Activated T-helper 9 cell treated with anti-CD3 and anti-CD28 coated beads, Interleukin-2, amount 50 U/mL, for 16 hours (primary cell): ENCODE results near the gene GPC6.

ENCODE experiments used
- DNase-seq: peaks from one replicate; pipeline ENCODE4 v3.0.0-alpha.2; 2020; ENCODE audit warnings: low read depth

Gene GPC6

DNA sequence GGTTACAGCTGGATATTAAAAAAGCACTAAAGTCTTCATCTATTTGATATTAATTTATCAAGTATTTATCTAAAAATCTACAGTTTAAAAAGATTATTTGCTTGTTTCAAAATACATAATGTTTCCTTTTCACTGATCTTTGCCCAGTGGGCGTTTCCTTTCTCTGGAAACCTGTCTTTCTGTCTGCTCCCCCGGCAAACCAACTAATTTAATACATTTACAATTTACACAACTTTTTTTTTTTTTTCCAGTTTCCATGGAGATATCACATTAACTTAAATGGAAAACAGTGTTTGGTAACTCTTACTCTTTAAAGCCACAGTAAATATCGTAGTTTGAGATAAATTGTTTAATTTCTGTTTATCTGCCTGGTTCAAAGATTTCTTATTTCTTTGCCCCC lies 5.3 kb downstream of the GPC6 start:
- no peak for DNase-seq

DNA sequence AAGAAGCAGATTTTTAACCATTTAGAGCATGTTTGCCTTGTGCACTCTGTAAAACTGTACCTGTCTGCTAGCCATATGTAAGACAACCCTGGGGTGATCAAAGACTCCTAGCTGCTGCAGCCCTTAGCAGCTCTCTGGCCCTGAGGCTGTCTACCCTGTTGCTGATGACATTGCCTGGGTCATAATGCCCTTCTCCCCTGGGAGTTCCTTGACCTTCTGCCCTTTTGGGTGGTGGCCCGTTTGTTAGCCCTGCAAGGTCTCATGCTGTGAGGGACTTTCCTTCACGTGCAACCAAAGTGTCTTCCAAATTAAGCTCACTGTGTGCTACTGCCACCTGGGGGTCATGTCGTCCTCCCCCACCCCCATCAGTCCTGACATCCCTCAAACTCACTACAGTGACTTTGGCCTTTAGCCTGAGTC lies 7.4 kb downstream of the GPC6 start:
- no peak for DNase-seq

DNA sequence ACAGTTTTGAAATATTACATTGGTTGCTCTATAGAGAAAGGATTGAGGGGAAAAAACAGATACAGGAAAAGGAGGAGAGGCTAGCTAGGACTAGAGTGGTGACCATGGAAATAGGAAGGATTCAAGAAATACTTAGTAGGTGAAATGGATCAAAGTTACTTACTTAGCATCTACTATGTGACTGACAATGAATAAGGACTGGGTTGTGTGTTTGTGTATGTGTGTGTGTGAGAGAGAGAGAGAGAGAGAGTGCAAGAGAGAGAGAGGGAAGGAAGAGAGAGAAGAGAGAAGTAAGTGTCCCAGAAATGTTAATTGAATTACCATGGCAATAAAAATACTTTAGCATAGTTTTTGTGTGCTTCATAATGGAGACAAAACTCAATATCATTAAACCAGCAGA lies 7.9 kb downstream of the GPC6 start:
- no peak for DNase-seq

DNA sequence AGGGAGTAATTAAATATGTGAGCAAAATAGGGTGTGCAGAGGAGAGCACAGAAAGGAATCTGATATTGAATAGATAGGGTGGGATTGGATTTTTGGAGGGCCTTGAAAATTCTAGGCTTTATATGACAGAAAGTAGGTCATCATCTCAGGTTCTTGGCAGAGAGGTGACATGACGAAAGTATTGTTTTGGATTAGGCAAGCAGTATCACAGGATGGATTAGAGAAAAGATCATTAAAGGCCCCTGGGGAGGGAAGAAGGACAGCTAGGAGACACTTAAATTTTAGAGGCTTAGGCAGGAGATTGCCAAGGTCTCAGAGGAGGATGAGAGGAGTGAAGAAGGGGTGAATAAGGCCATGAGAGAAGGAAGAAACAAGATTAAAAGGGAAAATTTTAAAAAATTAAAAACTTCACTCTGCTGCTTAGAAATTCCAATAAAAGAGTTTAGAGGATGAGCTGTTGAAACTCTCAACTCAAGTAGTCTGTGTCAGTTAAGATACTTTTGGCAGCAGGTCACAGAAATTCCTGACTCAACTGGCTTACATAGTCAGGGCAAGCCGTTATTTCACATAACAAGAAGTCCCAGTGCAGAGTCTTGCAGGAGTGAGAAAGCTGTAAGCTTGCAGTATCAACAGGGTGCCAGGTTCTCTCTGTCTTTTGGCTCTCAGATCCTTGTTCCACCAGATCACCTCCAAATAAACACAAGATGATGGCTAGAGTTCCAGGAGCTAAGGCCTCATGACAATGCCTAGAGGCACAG lies 8.8 kb downstream of the GPC6 start:
- no peak for DNase-seq

DNA sequence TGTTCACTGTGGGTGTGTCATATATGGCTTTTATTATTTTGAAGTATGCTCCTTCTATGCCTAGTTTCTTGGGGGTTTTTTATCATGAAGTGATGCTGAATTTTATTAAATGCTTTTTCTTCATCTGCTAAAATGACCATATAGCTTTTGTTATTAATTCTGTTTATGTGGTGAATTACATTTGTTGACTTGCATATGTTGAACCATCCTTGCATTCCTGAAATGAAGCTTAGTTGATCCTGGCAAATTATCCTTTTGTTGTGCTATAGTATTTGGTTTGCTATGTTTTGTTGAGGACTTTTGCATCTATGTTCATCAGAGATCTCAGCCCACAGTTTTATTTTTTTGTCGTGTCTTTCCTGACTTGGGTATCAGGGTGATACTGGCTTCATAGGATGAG lies 12.1 kb downstream of the GPC6 start:
- no peak for DNase-seq

DNA sequence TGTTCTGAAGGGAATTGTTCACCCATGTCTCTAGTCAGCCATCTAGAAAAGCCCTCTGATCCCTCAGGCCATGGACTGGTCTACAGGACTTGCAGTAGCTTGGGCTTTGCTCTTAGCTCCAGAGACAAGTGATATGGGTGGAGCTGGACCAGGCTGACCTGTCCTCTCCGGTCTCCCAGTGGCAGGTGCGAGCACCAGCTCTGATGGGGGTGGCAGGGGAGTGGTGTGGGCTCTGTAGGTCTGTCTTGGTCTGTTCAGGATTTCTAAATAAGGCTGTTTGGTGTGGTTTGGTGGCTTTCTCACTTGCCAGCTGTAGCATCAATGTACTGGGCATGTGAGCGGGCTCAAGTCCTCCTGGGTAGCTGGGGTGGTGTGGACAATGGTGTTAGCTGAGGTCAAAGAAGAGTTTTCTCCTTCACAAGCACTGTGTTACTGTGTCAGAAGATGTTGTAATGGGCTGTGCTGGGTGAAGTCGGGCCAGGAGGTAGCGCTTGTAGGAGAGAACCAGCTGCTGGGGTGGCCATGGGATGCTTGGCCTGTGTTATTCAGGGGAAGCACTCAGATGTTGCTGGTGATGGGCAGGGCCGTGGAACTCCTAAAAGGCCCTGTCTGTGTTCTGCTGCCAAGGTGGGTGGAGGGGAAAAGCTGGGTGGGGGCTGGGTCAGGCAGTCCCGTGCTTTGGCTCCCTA lies 16.9 kb downstream of the GPC6 start:
- DNase-seq = no peak

DNA sequence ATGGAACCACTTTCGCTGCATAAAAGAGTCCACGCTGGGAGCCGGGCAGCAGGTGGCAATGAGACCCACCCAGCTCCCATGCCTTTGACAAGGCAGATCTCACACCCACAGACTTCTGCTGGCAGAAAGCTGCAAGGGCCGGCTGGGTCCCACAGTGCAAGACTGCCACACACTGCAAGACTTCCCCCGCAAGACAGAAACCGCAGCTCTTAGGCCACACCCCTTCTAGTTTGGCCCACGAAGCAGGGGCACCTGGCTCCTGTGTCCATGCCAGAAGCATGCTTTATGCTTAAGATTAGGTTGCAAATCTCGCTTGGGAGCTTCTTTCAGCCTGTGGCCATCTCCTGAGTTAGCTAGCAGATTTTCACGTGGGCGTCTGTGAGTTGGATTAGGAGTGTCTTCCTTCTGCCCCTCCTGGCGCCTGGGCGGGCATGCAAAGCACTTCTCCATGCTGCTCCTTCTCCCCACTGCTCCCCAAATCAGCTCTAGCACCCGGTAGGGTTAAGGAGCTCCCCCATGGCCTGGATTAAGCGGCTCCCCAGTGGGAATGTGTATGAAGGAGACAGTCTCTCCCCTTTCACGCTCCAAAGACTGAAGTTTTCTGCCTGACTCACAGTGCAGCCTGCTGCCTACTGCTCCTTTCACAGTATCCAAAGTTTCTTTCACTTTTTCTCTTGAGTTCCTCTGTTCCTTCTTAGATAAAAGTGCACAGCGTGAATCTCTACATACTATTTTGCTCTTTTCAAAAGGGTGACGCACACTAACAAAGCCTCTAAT lies 17.7 kb downstream of the GPC6 start:
- DNase-seq = no peak

DNA sequence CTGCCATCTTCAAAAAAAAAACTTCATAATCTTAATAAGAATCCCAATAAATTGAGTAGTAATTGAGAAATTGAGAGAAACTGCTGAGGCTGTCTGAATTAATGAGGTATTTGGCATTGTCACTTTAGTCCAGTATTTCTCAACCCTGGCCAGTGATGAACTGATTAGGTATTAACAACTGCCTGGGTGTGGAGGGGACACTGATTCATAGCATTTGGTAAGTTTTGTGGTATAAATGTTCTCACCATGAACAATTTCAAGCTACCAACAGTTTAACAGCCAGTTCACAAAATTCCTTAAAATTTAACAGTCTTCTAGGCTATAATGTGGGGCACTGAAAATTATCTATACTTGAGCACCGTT lies 18.3 kb downstream of the GPC6 start:
- no peak for DNase-seq

DNA sequence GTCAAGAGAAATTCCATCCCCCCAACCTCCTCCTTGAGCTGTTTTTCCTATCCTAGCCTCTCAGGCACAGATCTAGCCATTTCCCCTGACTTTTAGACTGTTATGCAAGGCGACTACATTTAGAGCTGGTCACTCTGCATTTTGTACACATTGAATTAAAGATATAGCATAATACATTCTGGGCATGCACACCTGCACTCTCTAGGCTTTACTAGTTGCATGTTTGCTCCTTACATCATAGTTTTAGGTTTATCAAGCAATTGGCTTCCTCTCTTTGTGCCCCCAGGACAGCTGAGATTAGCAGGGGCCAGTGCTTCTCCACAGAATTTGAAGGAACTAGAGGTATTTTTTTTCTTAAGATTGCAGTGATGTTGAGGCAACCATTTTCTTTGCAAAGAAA lies 19.5 kb downstream of the GPC6 start:
- DNase-seq = no peak

DNA sequence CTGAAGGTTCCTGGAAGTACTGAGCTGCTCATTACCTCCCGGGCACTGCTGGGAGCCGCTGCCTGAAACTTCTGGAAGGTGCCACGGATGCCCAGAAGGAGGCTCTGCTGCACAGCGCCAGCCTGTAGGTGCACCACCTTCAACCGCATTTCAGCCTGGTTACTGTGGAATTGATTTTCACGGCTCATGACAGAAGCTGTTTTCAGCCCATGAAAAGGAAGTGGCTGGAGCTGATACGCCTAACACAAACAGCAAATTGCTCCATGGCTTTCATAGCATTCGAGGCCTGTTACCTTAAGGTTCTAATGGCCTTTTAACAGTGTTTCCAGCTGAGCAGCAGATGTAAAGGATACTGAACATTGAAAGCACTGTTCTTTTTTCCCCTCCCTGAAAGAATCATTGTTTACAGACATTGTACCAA lies 22.0 kb downstream of the GPC6 start:
- DNase-seq = no peak

DNA sequence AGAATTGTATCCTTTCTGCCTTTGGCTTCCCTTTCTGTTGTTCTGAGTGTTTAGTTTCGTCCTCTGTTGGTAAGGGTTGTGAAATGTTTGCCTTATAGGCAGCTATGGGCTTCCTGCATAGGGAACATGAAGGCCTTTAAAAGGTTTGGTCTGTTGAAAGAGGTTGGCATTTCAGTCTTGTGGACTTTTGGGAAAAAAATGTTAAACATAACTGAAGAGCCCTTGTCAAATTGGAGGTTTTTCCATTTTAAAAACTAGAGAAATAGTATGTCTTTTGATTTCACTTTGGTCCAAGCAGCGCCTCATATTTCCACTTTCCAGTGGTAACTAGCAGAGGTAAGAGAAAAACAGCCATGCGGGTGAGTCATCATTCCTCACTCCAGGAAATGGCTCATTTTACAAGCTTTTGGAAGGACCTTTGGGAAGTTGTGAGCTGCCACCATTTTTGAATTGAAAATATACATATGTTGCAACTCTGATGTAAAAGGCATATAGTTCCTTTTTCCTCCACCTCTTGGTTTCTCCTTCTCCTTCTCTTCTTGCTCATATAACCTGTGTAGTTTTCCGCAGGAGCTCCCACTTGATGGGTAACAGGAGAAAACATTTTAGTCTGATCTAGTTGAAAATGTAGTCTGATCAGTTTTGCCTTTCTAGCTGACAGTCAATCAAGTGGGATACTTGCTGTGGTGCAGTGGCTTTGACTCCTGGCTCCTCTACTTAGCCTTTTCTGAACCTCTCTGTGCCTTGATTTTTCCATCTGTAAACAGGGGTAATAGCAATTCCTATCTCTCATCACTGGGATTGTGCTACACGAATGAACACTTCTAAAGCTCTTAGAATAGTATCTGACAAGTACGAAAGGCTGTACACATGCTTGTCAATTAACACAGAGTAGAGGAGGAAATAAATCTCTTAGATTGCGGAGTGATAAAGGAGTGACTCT lies 23.0 kb downstream of the GPC6 start:
- DNase-seq = no peak

DNA sequence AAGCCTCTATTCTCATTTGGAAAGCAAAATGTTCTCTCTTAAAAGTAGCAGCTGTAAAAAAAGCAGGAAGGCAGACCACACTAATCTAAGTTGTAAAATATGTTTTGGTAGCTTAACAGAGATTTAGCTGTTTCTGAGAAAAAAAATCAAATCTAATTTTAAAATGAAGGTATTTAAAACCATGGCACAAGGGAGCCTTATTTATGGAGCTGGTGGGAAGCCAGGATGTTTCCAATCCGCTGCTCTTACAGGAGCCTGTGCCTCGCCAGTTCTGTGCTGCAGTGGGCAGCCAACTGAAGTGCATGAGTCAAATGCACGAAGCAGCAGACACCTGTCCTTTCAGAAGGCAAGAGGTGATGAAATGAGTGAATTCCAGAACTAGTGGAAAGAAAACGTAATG lies 28.2 kb downstream of the GPC6 start:
- DNase-seq = no peak

DNA sequence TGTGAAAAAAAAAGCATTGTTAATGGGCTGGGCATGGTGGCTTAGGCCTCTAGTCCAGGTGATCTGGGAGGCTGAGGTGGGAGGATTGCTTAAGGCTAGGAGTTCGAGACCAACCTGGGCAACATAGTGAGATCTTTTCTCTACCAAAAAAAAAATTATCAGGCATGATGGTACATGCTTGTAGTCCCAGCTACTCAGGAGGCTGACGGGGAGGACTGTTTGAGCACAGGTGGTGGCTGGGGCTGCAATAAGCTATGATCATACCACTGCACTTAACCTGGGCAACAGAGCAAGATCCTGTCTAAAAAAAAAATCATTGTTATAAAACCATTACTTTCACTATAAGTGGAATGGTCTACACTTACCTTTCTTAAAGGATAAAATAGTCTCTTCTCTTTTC lies 30.4 kb downstream of the GPC6 start:
- DNase-seq = no peak

DNA sequence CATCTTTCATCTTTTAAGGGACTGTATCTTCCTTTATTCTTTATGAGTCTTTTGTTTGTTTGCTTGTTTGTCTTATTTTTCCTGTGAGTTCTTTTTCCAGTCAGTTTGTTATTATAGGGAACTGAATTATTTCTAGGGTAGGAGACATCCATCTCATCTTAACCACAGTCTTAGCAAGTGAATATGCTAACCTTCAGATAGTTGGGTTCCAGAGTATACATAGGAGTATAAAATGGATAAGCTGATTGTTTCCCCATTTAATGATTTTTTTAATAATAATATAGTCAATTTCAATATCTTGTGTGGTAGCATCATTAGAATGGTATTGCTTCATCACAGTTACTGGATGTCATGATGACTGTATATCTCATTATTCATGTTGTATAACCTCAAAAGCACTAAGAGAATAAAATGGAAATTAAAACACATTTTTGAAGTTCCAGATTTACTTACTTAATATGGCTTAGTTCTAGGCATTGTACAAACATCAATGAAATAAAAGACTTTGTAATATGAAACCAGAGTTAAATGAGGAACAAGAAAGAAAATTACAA lies 33.0 kb downstream of the GPC6 start:
- DNase-seq = no peak

DNA sequence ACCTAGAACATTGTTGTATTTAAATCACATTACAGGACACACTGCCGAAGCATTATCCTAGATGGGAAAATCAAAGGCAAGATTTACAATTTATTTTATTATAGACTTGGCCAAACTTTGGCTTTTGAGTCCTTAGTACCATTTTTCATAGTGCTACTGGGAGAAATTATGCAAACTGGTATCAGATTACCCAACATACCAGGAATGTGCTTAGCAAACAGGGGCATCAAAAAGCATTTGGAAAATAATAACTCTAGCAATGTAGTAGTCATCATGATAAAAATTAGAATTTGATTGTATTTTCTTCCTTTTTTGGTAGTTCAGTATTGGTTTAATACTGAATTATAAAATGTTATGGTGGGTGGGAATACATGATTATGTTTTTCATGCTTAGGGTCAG lies 34.0 kb downstream of the GPC6 start:
- DNase-seq = no peak

DNA sequence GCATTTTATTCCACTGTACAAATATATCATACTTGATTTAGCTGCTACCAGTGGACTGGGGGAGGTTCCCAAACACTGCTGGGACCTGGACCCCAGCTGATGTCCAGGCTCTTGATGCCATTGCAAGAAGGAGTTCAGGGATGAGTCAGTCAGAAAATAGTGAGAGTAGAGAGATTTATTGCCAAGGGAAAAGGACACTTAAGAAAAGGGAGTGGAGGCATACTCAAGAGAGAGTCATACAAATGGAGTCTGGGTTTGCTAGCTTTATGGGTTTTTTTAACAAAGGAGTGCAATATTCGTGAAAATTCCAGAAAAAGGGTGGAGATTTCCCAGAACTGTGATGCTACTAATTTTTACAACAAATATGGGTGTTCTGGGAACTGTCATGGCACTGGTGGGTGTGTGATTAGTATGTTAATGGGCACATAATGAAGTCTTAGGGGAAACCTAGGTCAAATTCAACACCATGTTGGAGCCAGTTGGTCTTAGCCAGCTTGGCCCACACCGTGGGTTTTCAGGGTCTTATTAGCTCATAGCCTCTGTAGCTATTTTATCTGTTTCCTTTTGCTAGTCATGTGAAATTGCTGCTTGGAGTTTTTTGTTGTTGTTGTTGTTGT lies 36.2 kb downstream of the GPC6 start:
- no peak for DNase-seq

DNA sequence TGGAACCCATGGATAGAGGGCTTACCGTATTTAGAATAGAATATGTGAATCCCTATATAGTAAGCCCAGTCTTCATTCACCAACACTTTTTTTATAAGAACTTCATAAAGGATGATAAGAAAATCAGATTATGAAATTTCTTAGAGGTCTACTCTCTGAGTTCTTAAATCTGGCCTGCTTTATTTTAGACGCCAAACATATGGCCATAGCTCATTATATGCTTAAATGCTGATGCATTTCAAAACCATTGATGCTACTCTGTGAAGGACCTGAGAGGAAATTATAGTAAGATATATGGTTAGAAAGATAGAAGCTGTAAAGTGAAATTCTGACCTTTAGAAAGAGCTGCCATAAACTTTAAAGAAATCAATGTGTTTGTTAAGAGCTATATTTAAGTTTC lies 38.3 kb downstream of the GPC6 start:
- no peak for DNase-seq

DNA sequence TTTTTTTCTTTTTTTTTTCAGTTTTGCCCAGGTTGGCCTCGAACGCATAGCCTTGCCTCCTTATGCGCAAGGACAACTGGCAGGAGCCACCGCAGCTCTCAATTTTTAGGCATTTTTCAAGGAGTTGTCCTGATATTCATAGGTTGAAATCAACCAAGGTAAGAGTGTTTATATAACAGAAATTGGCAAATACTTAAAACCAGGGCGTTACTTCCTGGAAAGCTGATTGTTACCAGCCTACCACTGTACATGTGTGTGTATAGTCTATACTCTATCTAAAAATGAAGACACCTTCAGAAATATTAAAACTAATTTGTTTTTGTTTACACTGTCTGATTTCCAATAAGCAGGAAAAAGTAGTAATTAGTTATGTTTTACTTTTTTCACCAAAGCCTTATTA lies 39.2 kb downstream of the GPC6 start:
- no peak for DNase-seq

DNA sequence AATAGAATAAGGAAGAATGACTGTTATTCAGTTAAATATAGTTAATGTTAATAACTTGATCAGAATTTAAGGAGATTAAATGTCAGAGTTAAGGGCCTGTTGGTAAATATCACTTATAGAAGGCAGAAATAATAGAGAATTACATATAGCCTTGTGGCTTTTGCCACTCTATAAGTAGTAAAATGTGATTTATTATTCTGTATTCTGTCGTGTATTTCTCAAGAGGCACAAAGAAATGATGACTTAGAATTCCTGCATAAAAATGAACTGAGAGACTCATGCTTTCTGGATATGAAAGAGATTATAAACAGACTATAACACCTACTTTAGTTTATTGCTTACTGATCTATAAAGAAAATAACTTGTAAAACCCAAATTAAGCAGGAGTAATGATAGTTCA lies 40.1 kb downstream of the GPC6 start:
- no peak for DNase-seq

DNA sequence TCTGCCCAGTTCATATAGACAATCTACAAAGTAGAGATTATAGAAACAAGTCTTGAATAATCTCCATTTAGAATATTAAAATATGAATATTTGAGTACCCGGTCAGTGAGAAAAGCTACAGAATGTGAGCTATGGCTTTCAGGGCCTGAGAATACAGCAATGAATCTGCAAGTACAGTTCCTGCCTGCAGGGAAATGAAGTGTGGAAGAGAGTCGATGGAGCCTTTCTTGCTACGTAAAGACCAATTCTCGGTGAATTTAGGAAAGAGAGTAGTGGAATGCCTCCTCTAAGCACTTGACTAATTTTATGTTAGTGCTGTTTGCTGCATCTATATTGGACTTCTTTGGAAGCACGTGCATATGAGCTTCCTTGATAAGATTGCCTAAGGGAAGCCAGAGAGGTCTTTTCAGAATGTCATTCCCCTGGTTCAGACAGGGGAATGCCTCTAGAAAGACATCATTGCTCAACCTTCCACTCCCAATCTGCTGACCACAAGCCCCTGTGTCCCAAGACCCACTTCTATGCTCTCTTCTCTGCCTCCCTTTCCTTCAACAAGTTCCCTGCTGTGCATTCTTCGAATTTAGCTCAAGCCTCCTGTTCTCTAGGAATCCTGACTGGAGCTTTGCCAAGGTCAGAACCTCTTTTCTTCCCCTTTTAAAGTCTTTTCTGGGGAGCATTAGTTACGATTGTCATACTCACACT lies 41.9 kb downstream of the GPC6 start:
- no peak for DNase-seq
